HG03457 (cell line): ENCODE data around the gene PIGL.
"Not testable (repeated sequence)": the region's sequence is repeated elsewhere in the genome, so short reads cannot be mapped to it uniquely, and the experiment has no call there.

Experiments
- ATAC-seq: cut with Tn5 transposase; IDR thresholded peaks from one replicate; pipeline ENCODE4 v1.9.1; 2021; ENCODE audit warnings: moderate number of reproducible peaks; ENCODE audit not compliant: unreplicated experiment

Gene PIGL

DNA sequence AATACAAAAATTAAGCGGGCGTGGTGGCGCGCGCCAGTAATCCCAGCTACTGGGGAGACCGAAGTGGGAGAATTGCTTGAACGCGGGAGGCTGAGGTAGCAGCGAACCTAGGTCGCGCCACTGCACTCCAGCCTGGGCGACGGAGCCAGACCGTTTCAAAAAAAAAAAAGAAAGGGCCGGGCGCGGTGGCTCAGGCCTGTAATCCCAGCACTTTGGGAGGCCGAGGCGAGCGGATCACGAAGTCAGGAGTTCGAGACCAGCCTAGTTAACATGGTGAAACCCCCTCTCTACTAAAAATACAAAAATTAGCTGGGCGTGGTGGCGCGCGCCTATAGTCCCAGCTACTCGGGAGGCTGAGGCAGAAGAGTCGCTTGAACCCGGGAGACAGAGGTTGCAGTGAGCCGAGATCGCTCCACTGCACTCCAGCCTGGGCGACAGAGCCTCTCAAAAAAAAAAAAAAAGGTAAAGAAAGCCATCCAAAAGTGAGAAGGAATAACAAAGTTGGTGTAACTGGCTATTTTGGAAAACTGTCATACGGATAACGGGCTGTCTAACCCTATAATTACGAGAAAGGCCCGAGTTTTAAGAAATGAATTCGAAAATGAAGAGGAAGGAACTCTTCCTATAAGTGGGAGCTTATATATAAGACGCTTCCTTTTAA lies 539 bp upstream of the PIGL start:
- not testable (repeated sequence) for ATAC-seq

DNA sequence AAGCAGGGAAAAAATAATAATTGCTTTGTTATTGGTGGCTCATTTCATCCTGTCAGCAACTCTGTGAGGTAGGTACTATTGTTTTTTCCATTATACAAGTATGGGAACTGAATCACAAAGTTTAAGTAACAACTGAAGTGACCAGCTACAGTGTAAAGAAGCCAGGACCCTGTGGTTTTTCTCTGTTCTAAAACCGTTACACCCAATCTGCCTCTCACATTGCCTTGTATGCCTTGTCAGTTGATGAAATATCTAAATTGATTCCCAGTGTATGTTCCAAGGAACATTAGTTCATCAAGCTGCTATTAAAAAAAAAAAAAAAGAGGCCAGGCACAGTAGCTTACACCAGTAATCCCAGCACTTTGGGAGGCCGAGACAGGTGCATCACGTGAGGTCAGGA lies 5.4 kb downstream of the PIGL start:
- ATAC-seq, result no peak

DNA sequence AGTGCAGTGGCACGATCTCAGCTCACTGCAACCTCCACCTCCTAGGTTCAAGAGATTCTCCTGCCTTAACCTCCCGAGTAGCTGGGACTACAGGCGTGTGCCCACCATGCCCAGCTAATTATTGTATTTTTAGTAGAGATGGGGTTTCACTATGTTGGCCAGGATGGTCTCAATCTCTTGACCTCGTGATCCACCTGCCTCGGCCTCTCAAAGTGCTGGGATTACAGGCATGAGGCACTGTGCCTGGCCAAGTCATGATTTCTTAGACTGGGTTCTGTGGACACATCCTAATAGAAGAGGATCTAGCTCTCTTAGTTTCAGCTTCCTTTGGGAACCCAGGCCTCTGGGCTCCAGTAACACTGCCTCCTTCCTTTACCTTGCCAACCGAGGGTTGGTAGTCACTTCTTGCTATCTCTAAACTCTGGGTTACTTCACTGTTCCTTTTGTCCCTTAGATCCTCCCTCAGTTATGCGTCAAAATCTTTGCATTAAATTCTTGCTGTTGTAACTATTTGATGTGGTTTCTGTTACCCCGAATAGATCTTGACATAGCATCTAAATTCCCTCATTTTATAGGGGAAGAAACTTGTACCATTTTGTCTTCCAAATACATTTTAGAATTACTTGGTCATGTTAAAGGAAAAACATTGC lies 13.0 kb downstream of the PIGL start:
- ATAC-seq, result not testable (repeated sequence)

DNA sequence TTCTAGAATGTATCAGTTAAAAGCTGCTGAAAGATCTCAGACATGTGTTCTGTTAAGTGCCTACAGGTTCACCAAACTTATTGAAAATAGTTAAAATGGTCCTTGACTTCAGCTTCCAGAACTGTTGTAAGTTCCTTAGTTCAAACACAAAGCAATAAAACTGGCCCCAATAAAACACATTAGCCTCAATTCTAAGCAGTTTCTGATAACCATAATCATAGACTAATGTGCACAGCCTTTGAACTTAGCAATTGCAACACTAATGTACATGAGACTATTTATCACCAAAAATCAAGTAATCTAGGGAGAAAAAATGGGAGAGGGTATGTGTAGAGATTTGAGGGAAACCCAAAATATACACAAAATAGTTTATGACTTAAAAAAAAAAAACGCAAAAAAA lies 15.4 kb downstream of the PIGL start:
- no peak for ATAC-seq

DNA sequence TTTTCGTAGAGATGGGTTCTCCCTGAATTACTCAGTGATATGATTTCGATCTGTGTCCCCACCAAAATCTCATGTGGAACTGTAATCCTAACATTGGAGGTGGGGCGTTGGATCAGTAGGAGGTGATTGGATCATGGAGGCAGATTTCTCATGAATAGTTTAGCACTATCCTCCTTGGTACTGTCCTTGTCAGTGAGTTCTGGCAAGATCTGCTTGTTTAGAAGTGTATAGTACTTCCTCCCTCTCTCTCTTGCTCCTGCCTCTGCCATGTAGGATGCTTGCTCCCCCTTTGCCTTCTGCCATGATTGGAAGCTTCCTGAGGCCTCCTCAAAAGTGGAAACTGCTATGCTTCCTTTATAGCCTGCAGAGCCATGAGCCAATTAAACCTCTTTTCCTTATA lies 22.9 kb downstream of the PIGL start:
- no peak for ATAC-seq

DNA sequence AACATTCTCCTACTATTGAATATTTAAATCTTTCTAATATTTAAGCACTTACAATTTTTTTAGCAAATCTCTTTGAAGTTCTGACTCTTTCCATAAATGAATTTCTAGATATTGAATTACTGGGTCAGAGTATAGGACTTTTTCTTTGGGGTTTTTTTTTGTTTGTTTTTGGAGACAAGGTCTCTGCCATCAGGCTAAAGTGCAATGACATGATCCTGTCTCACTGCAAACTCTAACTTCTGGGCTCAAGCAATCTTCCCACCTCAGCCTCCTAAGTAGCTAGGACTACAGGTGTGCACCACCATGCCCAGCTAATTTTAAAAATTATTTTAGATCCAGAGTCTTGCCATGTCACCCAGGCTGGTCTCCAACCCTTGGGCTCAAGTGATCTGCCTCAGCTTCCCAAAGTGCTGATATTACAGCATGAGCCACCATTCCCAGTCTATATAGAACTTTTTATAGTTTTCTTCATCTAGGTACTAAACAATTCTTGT lies 24.9 kb downstream of the PIGL start:
- ATAC-seq, result no peak

DNA sequence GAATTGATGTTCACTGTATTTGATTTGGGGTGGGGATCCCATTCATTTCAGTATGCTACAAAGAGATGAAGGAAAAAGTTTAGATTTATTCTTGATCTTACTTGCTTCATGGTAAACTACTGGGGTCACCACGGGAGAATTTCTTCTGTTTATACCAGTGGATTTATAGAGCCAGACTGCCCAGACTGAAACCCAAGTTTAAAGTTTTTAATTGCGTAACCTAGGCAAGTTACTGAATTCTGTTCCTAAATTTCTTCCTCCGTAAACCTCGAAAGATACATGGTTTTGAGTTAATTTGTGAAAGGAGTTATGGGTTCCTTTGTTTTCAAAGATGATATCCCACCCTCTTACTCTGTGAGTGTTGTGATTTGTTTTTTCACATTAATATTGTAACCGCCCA lies 26.4 kb downstream of the PIGL start:
- ATAC-seq, result no peak

DNA sequence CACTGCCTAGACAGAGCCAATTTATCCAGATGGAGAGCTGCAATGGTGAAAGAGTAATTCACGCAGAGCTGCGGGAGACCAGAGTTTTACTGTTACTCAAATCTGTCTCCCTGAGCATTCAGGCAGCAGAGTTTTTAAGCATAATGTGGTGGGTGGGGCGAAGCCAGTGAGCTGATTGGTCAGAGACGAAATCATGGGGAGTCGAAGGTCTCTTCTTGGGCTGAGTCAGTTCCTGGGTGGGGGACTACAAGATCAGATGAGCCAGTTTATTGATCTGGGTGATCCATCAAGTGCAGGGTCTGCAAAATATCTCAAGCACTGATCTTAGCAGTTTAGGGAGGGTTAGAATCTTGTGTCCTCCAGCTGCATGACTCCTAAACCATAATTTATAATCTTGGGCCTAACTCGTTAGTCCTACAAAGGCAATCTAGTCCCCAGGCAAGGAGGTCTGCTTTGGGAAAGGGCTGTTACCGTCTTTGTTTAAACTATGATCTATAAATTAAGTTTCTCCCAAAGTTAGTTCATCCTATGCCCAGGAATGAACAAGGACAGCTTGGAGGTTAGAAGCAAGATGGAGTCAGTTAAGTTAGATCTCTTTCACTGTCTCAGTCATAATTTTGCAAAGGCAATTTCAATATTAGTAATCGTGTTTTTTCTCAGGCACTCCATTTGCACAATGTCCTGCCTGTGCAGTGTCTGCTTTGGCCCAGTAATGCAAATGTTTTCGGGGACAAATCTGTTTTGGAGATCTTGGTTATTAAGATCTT lies 27.0 kb downstream of the PIGL start:
- no peak for ATAC-seq

DNA sequence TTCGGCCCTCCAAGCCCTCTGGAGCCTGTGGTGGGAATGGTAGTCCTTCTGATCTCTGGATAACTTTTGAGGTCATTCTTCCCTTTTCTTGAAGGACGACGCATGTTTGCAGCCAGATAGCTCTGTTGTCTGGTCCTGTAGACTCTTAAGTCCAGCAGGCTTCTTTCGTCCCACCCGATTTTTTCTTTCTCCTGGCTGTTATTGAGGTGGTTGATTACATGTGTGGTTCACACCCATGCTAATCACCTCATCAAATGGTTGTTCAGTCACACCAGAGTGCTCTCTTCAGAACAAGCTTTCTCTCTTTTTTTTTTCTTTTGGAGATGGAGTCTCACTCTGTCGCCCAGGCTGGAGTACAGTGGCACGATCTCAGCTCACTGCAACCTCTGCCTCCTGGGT lies 30.6 kb downstream of the PIGL start:
- no peak for ATAC-seq

DNA sequence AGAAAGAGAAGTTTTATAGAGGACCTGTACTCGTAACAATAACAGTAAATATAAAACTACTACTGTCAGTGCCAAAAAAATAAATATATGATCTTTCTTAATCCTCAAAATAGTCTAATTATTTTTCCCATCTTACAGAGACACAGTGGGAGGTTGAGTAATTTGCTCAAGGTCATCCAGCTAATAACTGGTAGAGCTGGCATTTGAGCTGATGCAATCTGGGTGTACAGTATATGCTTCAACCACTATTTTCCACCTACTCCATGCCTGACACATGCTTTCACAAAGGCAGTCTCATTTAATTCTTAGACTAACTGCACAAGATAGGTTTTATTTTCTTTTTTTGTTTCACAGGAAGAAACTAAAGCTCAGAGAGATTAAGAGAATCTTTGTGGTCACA lies 33.6 kb downstream of the PIGL start:
- no peak for ATAC-seq

DNA sequence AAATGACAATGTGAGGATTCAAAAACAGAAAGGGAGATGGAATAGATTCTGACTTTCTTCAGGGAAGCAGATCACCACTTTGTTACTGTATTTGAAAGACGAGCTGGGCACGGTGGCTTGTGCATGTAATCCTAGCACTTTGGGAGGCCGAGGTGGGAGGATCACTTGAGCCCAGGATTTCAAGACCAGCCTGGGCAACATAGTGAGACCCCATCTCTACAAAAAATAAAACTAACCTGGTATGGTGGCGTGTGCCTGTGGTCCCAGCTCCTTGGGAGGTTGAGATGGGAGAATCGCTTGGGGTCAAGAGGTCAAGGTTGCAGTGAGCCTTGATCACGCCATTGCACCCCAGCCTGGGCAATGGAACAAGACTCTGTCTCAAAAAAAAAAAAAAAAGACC lies 34.0 kb downstream of the PIGL start:
- ATAC-seq, result no peak

DNA sequence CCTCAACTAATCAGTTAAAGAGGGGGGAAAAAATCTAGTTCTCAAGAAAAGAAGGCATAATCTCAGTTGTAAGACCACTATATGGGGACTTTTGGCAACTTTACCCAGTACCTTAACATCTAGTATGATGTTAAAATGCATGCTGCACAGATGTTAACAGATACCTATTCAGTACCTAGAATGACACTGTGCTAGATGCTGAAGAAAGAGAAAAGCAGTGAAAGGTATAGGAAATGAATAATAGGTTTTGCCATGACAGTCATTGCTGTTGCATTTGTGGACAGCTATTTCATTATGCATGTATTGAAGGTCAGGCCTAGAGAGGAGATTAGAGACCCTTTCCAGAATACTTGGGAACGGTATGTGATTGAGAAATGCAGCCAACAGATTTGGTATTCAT lies 34.5 kb downstream of the PIGL start:
- no peak for ATAC-seq

DNA sequence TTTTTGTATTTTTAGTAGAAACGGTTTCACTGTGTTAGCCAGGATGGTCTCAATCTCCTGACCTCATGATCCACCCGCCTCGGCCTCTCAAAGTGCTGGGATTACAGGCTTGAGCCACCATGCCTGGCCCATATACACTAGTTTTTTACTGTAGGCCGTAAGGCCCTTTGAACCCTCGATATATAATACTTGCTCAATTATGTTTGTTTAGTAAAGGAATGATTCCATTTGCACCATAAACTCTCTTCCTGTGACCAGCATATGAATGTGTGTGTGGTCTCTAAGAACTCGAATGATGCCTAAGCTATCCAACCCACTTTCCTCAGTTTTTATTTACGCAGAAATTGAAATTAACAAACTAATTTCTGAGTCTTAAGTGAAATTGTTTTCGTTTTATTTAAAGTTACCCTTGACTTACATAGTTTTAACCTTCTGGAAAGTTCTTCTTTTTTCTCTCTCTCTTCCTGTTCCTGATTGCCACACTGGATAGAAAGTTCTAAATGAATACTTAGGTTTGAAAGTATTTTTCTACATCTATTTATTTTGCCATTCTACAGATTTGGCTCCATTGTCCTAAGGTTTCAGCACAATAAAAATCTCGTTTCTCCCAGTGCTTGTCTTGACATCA lies 37.9 kb downstream of the PIGL start:
- ATAC-seq, result no peak

DNA sequence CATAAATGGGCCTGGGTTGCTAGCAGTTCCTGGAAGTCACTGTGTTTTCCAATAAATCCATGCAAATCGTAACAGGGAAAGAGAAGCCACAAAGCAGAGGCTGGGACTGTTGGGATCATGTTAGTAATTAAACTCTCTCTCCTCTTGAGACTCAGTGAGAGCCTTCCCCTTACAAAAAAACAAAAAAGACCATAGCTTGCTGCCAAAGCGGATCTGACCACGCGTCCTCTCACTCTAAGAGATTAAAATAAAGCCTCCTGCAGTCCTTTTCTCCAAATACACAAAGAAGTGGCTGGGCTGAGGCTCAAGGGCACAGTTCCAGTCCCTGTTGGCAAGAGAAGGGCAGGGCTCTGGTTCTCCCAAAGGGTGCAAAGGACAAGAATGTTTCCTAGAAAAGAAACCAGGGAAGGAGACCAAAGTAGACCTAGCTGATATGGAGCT lies 38.5 kb downstream of the PIGL start:
- ATAC-seq, result no peak

DNA sequence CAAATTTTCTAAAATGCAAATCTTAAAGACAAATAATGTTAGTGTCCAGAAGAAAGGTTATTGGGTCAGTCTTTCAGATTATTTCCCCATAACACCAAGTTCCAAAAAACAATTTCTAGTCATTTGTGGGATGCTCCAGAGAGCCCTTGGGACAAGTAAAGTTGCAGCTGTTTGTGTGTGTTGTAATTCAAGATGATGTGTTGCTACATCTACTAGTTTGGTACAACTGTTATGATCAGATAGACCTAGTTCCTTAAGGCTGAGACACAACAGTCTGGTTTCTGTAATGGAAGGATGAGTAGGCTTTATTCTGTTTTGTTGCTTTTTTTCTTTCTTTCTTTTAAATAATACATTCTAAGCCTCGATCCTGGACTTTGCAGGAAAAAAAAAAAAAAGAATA lies 41.9 kb downstream of the PIGL start:
- no peak for ATAC-seq

DNA sequence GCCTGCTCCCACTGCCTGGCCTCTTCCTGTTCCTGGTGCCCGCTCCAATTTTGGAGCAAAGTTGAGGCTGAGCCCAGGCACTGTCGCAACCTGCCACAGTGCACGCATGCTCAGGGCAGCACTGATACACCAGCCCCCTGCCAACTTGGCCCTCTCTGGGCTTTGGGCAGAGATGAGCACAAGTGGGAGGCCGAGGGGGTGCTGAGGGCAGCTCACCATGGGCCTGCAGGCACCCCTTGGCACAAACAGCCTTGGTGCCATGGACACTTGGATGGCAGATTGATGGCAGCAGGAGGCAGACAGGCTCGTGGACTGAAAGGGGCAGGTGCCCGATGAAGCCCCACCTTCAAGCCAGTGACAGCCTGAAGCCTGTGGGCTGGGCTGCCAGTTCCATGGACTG lies 42.9 kb downstream of the PIGL start:
- ATAC-seq, result no peak

DNA sequence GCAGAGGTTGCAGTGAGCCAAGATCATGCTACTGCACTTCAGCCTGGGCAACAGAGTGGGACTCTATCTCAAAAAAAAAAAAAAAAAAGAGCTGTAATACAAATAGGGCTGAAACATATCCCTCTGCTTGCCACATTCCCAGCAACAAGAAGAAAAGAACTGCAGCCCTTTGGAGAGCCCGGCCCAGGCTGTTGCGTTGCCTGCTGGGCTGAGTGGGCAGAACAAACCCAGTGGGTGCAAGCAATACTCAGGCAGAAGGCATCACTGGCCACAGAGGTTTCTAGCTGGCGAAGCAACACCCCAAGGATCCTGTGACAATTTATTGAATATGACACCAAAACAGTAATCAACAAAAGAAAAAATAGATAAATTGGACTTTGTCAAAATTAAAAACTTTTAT lies 44.0 kb downstream of the PIGL start:
- no peak for ATAC-seq

DNA sequence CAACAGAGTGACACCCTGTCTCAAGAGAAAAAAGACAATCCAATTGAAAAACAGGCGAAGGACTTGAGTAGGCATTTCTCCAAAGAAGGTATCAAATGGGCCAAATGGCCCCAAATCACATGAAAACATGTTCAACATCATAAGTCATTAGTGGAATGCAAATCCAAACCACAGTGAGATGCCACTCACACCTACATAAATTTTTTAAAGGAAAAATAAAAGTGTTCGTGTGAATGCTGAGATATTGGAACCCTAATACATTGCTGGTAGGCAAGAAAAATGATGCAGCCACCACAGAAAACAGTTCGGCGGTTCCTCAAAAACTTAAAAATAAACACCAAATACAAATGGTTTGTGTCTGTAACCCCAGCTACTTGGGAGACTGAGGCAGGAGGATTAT lies 45.2 kb downstream of the PIGL start:
- no peak for ATAC-seq

DNA sequence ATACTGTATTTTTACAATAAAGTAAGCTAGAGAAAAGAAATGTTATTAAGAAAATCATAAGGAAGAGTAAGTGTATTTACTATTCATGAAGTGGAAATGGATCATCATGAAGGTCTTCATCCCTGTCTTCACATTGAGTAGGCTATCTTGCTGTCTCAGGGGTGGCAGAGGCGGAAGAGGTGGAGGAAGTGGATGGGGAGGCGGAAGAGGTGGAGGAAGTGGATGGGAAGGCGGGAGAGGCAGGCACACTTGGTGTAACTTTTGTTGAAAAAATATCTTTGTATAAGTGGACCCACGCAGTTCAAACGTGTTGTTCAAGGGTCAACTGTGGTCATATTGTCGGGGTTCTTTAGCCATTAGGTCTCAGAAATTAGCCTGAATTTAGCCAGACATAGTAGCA lies 50.2 kb downstream of the PIGL start:
- no peak for ATAC-seq

DNA sequence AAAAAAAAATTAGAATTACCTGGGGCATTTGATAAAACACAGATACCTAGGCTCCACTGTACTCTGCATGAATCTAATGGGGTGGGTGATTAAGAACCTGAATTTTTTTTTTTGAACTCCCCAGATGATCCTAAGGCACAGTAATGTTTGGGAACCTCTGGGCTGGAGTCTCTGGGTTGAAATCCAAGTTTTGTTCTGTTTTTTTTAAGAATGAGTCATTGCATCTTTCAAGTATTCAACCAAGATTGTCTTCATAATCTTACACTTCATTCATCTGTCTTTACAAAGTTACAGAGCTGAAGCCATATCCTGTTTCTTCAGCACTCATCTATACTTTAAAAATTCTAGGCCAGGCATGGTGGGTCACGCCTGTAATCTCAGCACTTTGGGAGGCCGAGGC lies 52.6 kb downstream of the PIGL start:
- ATAC-seq, result no peak

DNA sequence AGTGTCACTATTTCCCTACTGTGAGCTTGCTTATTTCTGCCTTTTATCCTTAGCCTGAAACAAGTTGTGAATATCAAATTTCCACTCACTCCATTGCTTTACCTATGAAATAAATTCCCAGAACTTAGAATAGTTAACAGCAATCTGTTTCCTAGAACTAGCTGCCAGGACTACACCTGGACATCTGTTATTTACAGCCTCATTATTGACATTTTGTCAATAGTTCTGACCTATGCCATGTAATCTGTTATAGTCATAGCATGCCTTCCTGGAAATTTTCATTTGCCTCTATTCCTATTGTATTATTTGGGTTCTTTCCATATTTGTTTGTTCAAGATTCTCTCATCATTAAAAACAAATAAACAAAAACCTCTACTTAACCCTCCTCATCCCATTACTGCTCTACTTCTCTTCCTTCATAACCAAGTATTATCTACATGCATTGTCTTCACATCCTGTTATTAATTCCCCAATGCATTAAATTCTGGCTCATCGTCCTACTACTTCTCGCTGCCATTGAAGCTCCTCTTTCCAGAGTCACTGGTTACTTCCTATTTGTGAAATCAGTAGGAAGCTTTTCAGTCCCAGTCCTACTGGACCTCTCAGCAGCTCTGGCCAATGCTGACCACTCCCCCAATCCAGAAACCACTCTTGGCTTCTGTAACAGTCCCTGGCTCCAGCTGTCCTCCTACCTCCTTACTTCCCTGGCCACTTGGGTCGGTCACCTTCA lies 55.3 kb downstream of the PIGL start:
- no peak for ATAC-seq
